HG03439 (cell line): ENCODE results near the gene ELP1.
"Not testable (repeated sequence)": the region's sequence is repeated elsewhere in the genome, so short reads cannot be mapped to it uniquely, and the experiment has no call there.

ENCODE experiments used
- ATAC-seq: cut with Tn5 transposase; IDR thresholded peaks from one replicate; pipeline ENCODE4 v1.9.1; 2021; ENCODE audit warnings: mild to moderate bottlenecking, moderate library complexity; ENCODE audit not compliant: unreplicated experiment

ELP1 gene, protein sequence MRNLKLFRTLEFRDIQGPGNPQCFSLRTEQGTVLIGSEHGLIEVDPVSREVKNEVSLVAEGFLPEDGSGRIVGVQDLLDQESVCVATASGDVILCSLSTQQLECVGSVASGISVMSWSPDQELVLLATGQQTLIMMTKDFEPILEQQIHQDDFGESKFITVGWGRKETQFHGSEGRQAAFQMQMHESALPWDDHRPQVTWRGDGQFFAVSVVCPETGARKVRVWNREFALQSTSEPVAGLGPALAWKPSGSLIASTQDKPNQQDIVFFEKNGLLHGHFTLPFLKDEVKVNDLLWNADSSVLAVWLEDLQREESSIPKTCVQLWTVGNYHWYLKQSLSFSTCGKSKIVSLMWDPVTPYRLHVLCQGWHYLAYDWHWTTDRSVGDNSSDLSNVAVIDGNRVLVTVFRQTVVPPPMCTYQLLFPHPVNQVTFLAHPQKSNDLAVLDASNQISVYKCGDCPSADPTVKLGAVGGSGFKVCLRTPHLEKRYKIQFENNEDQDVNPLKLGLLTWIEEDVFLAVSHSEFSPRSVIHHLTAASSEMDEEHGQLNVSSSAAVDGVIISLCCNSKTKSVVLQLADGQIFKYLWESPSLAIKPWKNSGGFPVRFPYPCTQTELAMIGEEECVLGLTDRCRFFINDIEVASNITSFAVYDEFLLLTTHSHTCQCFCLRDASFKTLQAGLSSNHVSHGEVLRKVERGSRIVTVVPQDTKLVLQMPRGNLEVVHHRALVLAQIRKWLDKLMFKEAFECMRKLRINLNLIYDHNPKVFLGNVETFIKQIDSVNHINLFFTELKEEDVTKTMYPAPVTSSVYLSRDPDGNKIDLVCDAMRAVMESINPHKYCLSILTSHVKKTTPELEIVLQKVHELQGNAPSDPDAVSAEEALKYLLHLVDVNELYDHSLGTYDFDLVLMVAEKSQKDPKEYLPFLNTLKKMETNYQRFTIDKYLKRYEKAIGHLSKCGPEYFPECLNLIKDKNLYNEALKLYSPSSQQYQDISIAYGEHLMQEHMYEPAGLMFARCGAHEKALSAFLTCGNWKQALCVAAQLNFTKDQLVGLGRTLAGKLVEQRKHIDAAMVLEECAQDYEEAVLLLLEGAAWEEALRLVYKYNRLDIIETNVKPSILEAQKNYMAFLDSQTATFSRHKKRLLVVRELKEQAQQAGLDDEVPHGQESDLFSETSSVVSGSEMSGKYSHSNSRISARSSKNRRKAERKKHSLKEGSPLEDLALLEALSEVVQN (N-terminal part only)

DNA sequence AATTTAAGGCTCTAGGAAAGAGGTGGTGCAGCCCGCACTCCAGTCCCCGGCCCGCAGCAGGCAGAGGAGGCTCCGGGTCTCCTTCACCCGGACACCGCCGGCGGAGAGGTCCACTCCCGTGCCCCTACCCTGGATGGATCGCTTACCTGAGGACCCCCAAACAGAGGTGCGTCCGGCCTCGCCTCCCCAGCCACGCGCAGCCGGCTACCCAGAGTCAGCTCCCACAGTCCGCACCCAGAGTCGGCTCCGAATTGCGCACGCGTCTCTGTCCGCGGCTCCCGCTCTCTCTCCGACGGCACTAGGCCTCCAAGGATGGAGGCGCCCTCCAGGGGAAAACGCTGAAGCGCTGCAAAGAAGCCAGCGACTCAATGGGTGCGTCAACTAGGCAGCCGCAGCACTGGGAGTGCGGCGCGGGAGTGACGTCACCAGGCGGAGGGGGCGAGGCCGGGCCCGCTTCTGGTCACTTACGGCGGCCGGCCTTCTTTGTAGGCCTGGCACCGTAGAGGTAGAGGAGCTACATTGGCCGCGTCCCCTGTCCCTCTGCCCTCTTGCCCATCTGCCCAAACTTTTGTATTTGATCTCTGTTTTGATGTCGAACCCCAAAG, at the start of gene ELP1:
TSS of gene ELP1 (minus strand) at position 407 of the 605 bp plus-strand sequence. CDS start 2,978 bp downstream, outside the sequence.
- peak; percentile 91 for ATAC-seq

DNA sequence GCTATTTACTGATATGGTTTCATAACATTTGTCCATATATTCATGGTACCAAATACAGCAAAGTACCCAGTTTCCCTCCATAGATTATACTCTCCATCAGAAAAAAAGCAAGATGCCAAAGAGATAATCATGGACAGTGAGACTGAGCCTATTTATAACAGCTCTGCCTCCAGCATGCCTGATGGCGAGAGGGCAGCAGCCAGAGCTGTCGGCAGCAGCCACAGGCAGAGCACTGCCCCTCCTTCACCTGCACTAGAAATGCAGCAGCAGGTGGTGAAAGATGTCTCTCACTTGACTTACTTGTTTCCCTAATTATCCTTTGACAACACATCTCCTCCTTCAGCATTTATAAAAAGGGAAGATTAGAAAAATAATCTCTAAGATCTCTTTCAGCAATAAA, 47.0 kb upstream of the ELP1 start:
- ATAC-seq: no peak

DNA sequence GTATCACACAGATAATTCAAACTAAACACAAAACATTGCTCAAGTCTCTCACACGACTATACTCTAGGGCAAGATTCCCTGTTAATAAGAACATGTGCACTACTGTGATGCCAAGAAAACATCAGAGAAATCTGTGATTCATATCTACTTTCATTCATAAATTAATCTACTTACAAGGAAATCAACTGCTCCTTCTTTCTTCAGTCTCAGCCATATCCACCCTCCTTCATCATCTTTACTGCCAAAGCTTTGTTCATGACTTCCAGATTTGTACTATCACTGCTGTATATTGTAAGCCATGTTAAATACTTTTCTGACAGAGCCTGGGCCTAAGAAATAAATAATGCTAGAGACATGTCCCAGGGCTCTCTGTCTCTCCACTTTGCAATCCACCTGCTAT, 44.3 kb upstream of the ELP1 start:
- no peak for ATAC-seq

DNA sequence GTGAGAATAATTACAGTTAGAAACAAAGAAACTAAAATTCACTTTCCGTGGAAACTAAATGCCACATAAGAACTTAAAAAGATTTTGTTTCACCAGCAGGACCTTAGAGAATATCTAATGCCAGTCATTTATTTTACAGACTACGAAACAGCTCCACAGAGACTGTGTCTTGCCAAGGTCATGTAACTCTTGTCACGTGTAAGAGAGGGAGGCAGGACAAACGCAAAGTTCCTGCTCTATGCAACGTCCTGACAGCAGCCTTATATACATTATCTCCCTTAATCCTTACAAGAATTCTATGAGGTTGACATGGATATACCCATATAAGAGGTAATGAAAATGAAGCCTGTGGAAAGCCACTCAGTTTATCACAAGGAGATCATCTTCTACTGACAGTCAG, 40.0 kb upstream of the ELP1 start:
- no peak for ATAC-seq

DNA sequence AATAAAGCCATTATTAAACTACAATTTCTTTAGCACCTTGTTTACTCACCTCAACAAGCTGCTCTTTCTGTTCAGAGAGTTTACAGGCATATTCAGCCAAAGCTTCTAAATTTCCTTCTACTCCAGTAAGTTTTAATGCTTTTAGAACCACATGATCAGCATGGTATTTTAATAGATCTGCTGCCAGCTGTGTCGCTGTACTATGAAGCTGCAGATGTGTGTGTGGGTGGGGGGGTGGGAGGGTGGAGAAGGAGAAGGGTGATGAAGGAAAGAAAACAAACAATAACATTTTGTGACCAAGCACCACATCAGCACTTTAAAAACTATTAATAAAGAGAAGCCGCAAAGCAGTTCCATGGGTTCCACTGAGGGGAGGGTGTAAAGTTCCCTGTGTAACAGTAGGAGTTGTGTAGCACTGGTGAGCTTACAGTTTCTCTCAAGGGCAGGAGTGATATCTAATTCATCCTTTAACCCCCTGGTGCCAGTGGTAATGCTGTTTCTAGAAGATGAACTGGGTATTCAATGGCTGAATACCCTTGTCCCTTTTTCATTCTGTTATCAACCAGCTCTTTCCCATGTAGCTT, 38.8 kb upstream of the ELP1 start:
- ATAC-seq: no peak

DNA sequence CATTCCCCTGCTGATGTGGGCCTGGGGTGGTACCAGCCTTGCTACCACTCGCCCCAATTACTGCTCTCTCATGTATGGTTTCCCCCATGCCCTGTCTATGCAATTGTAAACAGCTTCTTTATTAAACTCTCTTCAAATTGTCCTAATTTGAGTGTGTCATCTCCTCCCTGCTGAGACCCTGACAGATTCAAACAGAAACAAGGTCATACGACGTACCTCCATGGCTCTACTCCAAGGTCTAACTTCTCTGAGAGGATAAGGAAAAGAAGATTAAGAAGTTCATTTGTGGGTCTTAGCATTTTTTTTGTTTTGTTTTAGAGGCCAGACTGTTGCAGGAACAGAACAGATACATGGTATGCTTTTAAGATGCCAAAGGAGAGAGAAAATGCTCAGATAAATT, 38.3 kb upstream of the ELP1 start:
- no peak for ATAC-seq

DNA sequence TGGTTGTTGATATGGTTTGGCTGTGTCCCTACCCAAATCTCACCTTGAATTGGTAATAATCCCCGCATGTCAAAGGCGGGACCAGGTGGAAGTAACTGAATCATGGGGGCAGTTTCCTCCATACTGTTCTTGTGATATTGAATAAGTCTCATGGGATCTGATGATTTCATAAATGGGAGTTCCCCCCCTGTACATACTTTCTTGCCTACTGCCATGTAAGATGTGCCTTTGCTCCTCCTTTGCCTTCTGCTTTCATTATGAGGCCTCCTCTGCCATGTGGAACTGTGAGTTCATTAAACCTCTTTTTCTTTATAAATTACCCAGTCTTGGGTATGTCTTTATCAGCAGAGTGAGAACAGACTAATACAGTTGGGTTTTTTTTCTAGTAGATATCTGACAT, 37.5 kb upstream of the ELP1 start:
- ATAC-seq: not testable (repeated sequence)

DNA sequence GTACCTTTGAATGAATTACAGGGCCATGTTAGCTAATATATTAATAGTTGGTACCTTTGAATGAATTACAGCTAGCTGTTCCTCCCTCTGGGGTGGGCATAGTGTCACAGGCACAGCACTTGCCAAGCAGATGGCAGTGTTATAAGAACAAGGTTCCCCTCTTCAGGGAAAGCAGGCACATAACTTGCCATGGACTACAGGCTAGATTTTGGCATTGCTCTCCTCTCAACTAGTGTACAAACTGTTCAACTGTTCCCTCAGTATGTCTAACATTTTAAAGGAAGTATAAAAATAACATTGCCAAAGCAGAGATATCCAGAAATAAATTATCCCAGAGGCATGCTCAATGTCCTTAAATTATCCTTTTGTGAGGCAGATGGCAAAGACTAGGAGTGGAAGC, 34.0 kb upstream of the ELP1 start:
- ATAC-seq: no peak

DNA sequence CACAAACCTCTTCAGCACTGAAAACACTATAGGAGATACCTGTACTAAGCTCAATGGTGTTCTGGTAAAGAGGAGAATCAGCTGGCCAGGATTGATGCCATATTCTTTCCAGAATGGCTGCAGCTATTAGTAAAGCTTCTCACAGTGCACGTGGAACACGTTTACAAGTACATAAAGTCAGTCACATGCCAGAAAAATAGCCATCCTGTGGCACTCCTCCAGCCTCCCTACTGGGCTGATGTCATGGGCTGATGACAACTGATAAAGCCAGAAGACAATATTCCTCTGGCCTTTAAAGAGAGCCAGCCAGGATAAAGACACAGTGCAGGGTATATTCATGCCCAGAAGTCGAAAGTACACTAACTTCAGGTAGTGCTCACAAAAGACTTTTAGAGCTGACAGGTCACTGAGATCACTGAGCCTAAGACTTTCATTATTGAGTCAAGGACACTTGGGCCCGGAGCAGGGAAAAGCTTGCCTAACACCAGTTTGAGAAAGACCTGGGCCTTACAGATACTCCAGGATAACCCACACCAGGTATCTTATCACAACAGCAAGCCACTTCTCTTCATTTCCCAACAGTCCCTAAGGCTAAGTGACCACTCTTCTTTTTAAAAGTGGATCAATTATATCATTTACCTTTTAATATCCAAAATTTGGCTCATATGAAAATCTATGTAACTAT, 29.7 kb upstream of the ELP1 start:
- ATAC-seq: no peak

DNA sequence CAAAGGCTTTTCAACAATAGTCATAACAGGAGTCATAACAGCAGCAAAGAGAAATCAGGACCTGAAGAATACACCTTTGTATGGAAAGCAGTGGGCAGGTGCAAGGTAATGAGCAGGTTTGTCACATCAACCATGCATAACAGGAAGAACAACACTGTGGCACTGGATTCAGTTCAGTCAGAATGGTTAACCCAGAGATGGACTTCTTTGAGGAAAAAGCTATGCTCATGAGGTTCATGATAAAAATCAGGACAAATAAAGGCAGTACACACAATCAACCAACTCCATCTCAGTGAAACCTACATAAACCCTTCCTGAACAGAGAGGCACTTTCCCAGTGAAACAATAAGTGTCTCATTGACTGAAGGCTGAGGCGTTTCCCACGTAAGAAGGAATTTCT, 27.2 kb upstream of the ELP1 start:
- no peak for ATAC-seq

DNA sequence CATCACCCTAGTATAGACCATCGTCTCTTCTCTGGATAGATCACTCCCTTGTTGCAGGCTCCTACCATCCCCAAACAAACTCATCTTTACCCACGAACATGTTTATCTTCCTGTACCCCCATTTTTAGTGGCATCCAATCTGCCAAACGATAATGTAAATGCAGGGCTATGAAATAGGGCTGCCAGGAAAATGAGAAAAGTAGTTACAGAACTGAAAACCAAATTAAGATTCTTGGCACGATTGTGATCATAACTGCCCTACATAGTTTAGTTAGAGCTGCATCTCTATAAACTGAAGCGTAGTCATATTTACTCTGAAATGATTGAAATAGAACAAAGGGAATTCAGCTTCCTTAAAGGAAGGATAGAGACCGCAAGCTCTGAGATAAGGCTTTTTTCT, 26.4 kb upstream of the ELP1 start:
- no peak for ATAC-seq

DNA sequence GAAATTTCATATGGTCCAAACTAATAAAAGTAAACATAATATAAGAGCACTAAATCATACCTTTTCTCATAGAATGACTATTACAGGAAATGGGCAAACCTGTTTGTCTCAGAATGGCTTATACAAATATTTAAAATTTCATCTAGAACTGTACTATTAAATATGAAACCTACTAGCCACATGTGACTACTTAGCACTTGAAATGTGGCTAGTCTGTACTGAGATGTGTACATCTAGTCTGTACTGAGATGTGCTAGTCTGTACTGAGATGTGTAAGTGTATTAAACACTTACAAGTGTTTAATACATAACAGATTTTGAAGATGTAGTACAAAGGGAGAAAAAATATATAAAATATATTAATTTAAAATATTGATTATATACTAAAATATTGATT, 22.7 kb upstream of the ELP1 start:
- no peak for ATAC-seq

DNA sequence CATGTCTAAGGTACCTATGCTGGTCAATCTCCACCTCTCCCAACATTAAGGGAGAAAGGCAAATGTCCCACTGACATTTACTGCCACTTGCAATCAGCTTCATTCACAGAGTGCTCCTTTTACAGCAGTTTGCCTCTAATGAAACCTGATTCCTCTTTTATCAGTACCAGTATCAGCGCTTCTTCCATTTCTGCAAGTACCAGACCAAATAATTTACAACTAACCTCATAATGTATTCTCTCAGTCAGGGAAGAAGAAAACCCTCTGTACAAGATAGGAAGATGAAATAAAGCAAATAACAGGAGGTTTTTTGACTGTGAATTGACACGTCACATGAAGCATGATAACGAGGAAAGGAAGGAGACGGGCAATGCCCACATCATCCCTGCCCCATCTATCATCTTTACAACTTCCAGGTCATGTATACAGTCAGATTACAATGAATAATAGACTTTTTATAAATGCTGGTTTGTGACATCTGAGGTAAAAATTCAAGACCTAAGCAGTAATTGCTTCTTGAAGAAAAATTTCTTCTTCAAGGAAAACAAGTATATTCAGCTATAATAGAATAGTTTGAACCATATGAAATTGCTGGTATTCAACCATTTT, 22.2 kb upstream of the ELP1 start:
- ATAC-seq: no peak

DNA sequence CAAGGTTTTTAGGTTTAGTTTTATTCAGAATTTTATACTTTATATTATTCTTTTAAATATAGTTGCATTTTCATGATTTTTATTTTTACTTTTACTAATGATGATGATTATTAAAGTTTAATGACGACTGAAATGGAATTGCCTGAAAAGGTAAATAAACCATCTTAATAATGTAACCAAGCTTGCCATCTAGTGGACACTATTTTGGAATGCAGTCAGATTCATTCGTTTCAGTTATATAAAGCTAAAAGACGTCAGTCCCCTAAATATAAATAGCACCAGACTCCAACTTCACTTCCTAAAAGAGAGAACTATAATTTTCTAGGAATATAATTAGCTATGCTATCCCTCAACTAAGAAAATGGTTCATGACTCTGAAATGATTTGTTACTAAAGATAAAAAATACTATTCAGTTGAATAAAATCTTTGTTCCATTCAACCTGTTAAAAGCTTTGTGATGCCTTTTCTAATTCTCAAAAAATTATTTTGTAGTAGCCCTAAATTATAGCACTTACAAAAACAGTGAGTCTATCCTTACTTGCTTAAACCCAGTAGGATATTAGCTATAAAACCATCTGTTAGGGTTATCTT, 20.2 kb upstream of the ELP1 start:
- ATAC-seq: no peak

DNA sequence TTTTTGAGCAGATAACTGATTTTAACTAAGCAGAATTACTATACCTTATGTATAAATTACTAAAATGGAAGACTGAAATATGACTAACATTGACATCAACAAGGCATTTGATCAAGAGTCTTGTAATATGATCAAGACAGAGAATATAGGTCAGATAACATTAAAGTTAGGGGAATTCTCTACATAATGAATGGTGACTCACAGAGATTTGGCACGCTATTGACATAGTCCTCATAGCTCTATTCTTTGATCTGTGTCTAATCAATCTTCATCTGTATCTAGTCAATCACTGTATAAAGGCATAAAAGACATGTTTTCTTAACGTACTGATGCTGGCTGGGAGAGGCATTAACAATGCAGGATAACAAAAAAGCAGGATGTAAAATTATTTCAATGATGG, 17.7 kb upstream of the ELP1 start:
- no peak for ATAC-seq

DNA sequence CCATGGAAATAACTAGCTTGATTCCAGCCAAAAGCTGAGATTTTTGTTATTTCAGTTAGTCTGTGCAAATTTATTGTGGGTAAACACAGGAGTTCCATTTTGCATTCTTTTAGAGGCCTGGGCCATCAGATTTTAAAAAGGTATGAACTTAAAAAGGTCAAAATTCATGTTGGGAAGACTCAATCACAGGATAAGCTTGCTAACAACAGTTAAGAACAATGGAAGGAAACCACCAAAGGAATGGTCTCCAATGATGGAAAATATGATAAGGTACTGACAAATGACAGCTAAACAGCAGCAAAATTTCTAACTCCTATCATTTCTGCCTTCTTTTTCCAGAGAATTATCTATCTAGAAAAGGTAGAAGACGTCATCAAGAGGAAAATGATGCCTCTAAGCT, 16.2 kb upstream of the ELP1 start:
- ATAC-seq: no peak

DNA sequence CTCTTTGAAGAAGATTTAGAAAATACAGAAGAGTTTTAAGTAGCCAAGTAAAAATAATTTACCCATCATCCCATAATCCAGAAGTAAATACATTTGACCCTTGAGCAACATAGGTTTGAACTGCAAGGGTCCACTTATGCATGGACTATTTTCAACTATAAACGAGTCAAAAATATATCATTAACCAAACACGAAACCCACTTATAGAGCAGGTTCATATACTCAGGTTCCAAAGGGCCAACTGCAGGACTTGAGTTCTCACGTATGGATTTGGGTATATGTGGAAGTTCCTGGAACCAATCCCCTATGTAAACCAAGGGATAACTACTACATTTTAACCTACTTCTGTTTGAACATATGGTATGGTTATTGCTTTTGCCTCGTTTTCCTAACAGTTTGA, 6.1 kb upstream of the ELP1 start:
- ATAC-seq: no peak

DNA sequence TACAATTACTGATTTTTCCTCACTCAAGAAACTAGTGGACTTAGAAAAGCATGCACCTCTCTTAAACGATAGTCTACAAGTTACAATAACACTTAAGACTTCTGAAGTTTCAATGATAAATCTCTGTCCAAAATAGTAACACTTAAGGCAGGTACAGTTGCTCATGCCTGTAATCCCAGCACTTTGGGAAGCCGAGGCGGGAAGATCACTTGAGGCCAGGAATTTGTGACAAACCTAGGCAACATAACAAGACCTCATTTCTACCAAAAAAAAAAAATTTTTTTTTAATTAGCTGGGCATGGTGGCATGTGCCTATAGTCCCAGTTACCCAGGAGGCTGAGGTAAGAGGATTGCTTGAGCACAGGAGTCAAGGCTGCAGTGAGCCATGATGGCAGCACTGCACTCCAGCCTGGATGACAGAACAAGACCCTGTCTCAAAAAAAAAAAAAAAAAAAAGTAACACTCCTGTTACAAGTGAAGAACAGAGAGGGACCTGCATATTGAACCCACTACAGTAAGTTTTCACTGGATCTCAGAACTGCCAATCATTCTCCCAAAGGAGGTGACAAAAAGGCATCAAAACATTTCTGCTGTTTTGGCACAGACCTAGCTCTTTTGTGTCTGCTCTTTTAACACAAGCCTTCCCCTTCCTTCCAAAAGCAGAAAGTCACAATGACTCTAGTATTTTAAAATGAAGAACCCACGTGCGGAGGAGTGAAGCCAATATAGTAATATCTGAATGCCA, 3.8 kb upstream of the ELP1 start:
- ATAC-seq: no peak
